NOMO-1 treated with dmso at 0.1 percent for 144 hours (cell line): ENCODE data around the gene ERCC2.

Experiments used
- DNase-seq: peaks from one replicate; lab custom pipeline; 2025; ENCODE audit not compliant: unreplicated experiment; lab: John Stamatoyannopoulos, UW

Gene ERCC2

GRCh38 chr19:45402298-45403061 is 32.1 kb upstream of the ERCC2 start:
- no peak for DNase-seq

GRCh38 chr19:45401815-45402214 is 31.4 kb upstream of the ERCC2 start:
- DNase-seq: no peak

GRCh38 chr19:45400192-45400591 is 29.8 kb upstream of the ERCC2 start:
- DNase-seq: no peak

- DNase-seq: no peak
Measured at GRCh38 chr19:45395821-45396617, 25.6 kb upstream of the ERCC2 start.

- no peak for DNase-seq
Measured at GRCh38 chr19:45391871-45392665, 21.7 kb upstream of the ERCC2 start.

- DNase-seq: no peak
Measured at GRCh38 chr19:45391346-45391745, 21.0 kb upstream of the ERCC2 start.

GRCh38 chr19:45385392-45386221 is 15.2 kb upstream of the ERCC2 start:
- no peak for DNase-seq

GRCh38 chr19:45382426-45382825 is 12.1 kb upstream of the ERCC2 start:
- DNase-seq: no peak

GRCh38 chr19:45380107-45380506 is 9.7 kb upstream of the ERCC2 start:
- no peak for DNase-seq

GRCh38 chr19:45376045-45376724 is 5.8 kb upstream of the ERCC2 start:
- no peak for DNase-seq

- DNase-seq: no peak
Measured at GRCh38 chr19:45368737-45369340, 1.5 kb downstream of the ERCC2 start.

- no peak for DNase-seq
Measured at GRCh38 chr19:45368127-45368526, 2.2 kb downstream of the ERCC2 start.

- no peak for DNase-seq
Measured at GRCh38 chr19:45364696-45365095, 5.7 kb downstream of the ERCC2 start.

- DNase-seq: no peak
Measured at GRCh38 chr19:45363861-45364459, 6.4 kb downstream of the ERCC2 start.

- DNase-seq: no peak
Measured at GRCh38 chr19:45362291-45362690, 8.1 kb downstream of the ERCC2 start.

GRCh38 chr19:45361608-45362007 is 8.8 kb downstream of the ERCC2 start:
- no peak for DNase-seq

- DNase-seq: no peak
Measured at GRCh38 chr19:45358213-45358792, 12.1 kb downstream of the ERCC2 start.

- no peak for DNase-seq
Measured at GRCh38 chr19:45357445-45357783, 13.0 kb downstream of the ERCC2 start.
